HCT116 (cell line): ENCODE measurements around the gene GRK5. TPM values are rescaled to one million over a fixed set of nuclear protein-coding genes. Genes with fewer than 3 reads are reported as not detected.

Source experiments
- ATAC-seq: fragments of 200-7000 bp; cut with Tn5 transposase; 2 replicates; pipeline ENCODE4 v1.9.1; 2020; ENCODE audit warnings: mild to moderate bottlenecking, moderate library complexity
- BruUV-seq: library from RNA; stranded (reverse); fragments of 400-500 nt; replicated peaks from 2 replicates; lab custom pipeline; 2021; lab: Mats Ljungman, UMichigan
- CTCF ChIA-PET: fragments of 300-600 bp; sonication (Branson Sonifier 250); formaldehyde crosslinking; loops from one replicate; lab custom pipeline; 2021; ENCODE audit warnings: antibody characterized with exemption; lab: Charles Lee
- POLR2A ChIA-PET: fragments of 300-600, 350-600 bp; sonication (Branson Sonifier 250); formaldehyde crosslinking; loops from one replicate; lab custom pipeline; 2021; ENCODE audit warnings: antibody characterized with exemption; lab: Charles Lee
- RAD21 ChIA-PET, 2 experiments: fragments of 300-600 bp; sonication (Branson Sonifier 250); formaldehyde crosslinking; loops; one replicate each; lab custom pipeline; 2023; ENCODE audit warnings: low total read pairs in 2 of 2; ENCODE audit not compliant: uncharacterized antibody in 2 of 2, unreplicated experiment in 2 of 2, low non-redundant PET in 1 of 2; lab: Charles Lee
- DNase-seq: peaks from one replicate; pipeline ENCODE4 v3.0.0-alpha.2; 2010; ENCODE audit warnings: low read depth, low spot score
- H2AFZ ChIP-seq: fragments of 200-600 bp; shearing (Covaris generic), sonication (generic); 2 replicates; pipeline ENCODE4 v1.6.1; 2017; ENCODE audit warnings: low read depth, mixed run types, mixed read lengths, antibody characterized with exemption, low read length; ENCODE audit not compliant: poor library complexity, severe bottlenecking
- H3K27ac ChIP-seq: 2 replicates; pipeline ENCODE4 v1.5.1; 2012; ENCODE audit warnings: low read depth, low read length
- H3K27me3 ChIP-seq: fragments of 200-600 bp; sonication (generic); 2 replicates; pipeline ENCODE4 v1.6.1; 2016; ENCODE audit warnings: mixed run types, low read length, mixed read lengths; ENCODE audit not compliant: insufficient read depth
- H3K36me3 ChIP-seq, 2 experiments: fragments of 200-500 bp in 1 of 2; fragments of 200-600 bp in 1 of 2; sonication (Bioruptor generic) in 1 of 2; sonication (generic) in 1 of 2; 2 replicates each; pipeline versions ENCODE4 v1.5.1 to v1.6.1; 2014 to 2016; ENCODE audit warnings: low read length in 2 of 2, inconsistent platforms in 1 of 2, mixed read lengths in 1 of 2, mixed run types in 1 of 2; ENCODE audit not compliant: insufficient read depth in 2 of 2, control insufficient read depth in 1 of 2
- H3K4me1 ChIP-seq, 2 experiments: fragments of 200-600 bp in 1 of 2; sonication (generic) in 1 of 2; 2 replicates each; pipeline versions ENCODE4 v1.5.1 to v1.6.1; 2012 to 2017; ENCODE audit warnings: low read length in 2 of 2, inconsistent platforms in 1 of 2, mild to moderate bottlenecking in 1 of 2, mixed read lengths in 1 of 2, mixed run types in 1 of 2, moderate library complexity in 1 of 2; ENCODE audit not compliant: insufficient read depth in 2 of 2, control insufficient read depth in 1 of 2
- H3K4me2 ChIP-seq: fragments of 200-600 bp; sonication (generic); 2 replicates; pipeline ENCODE4 v1.6.1; 2017; ENCODE audit warnings: mixed run types, low read length, mixed read lengths
- H3K4me3 ChIP-seq, 2 experiments: fragments of 200-600 bp in 1 of 2; sonication (generic) in 1 of 2; replicated peaks in 1 of 2; 2 replicates each; pipeline ENCODE4 v1.5.1; 2011 to 2016; ENCODE audit warnings: low read length in 2 of 2, control low read depth in 1 of 2, low read depth in 1 of 2, mild to moderate bottlenecking in 1 of 2, mixed read lengths in 1 of 2, mixed run types in 1 of 2
- H3K79me2 ChIP-seq: fragments of 200-600 bp; sonication (generic); 2 replicates; pipeline ENCODE4 v1.6.1; 2017; ENCODE audit warnings: mild to moderate bottlenecking, mixed run types, low read length, moderate library complexity, mixed read lengths; ENCODE audit not compliant: insufficient read depth
- H3K9ac ChIP-seq: fragments of 200-600 bp; sonication (generic); 2 replicates; pipeline ENCODE4 v1.6.1; 2016; ENCODE audit warnings: low read length, mixed read lengths
- H3K9me2 ChIP-seq: fragments of 200-600 bp; sonication (generic), shearing (Covaris generic); 2 replicates; pipeline ENCODE4 v1.6.1; 2017; ENCODE audit warnings: mixed run types, mild to moderate bottlenecking, moderate library complexity; ENCODE audit not compliant: insufficient read depth
- H3K9me3 ChIP-seq, 2 experiments: fragments of 200-500 bp in 1 of 2; fragments of 200-600 bp in 1 of 2; sonication (Bioruptor generic) in 1 of 2; sonication (generic) in 1 of 2; 2 replicates each; pipeline ENCODE4 v1.6.1; 2014 to 2017; ENCODE audit warnings: low read length in 2 of 2, mixed read lengths in 2 of 2, inconsistent platforms in 1 of 2, low read depth in 1 of 2, mild to moderate bottlenecking in 1 of 2, mixed run types in 1 of 2, moderate library complexity in 1 of 2; ENCODE audit not compliant: control insufficient read depth in 1 of 2, insufficient read depth in 1 of 2
- H4K20me1 ChIP-seq: fragments of 200-600 bp; sonication (generic), shearing (Covaris generic); 2 replicates; pipeline ENCODE4 v1.6.1; 2017; ENCODE audit warnings: mixed run types, mild to moderate bottlenecking, moderate library complexity; ENCODE audit not compliant: insufficient read depth
- CBX3 ChIP-seq: IDR thresholded peaks from 2 replicates; pipeline ENCODE4 v1.6.1; 2012; ENCODE audit warnings: low read depth
- FOSL1 ChIP-seq: IDR thresholded peaks from 2 replicates; pipeline ENCODE4 v1.6.1; 2012; ENCODE audit warnings: low read depth
- JUND ChIP-seq: IDR thresholded peaks from 2 replicates; pipeline ENCODE4 v1.6.1; 2012
- POLR2A ChIP-seq: IDR thresholded peaks from 2 replicates; pipeline ENCODE4 v1.7.0; 2011; ENCODE audit warnings: borderline replicate concordance; ENCODE audit not compliant: insufficient read depth, insufficient read length; ENCODE audit errors: extremely low read depth
- POLR2AphosphoS5 ChIP-seq: IDR thresholded peaks from 2 replicates; pipeline ENCODE4 v1.6.1; 2011; ENCODE audit warnings: mild to moderate bottlenecking, low read depth, low read length, moderate library complexity
- SRF ChIP-seq: IDR thresholded peaks from 2 replicates; pipeline ENCODE4 v1.6.1; 2012; ENCODE audit warnings: low read depth
- YY1 ChIP-seq: IDR thresholded peaks from 2 replicates; pipeline ENCODE4 v1.6.1; 2011; ENCODE audit warnings: low read length, low read depth, moderate library complexity, mild to moderate bottlenecking; ENCODE audit not compliant: insufficient replicate concordance; ENCODE audit errors: extremely low read depth
- intact Hi-C: fragments of 100-400 bp; cut with micrococcal nuclease; formaldehyde crosslinking; loops from 2 replicates; pipeline ENCODE4 v1.10.0; 2022
- total RNA-seq: library from RNA; stranded (reverse); gene quantifications from one replicate; pipeline ENCODE4 v1.2.1, GENCODE V29; 2021; ENCODE audit not compliant: unreplicated experiment
- TF ChIP-seq, protein P1 (sequence below): IDR thresholded peaks from 2 replicates; pipeline ENCODE4 v1.6.1; 2012; ENCODE audit warnings: low read depth
- TF ChIP-seq, protein P2 (sequence below): IDR thresholded peaks from 2 replicates; pipeline ENCODE4 v1.6.1; 2012
- TF ChIP-seq, protein P3 (sequence below): IDR thresholded peaks from 2 replicates; pipeline ENCODE4 v1.6.1; 2011; ENCODE audit warnings: mild to moderate bottlenecking, low read length, moderate library complexity; ENCODE audit not compliant: insufficient replicate concordance; ENCODE audit errors: extremely low read depth
- TF ChIP-seq, protein P4 (sequence below): IDR thresholded peaks from 2 replicates; pipeline ENCODE4 v1.6.1; 2012

The GRK5 gene
- total RNA-seq, 1 experiment from 2014 or later = 7.3 TPM

DNA sequence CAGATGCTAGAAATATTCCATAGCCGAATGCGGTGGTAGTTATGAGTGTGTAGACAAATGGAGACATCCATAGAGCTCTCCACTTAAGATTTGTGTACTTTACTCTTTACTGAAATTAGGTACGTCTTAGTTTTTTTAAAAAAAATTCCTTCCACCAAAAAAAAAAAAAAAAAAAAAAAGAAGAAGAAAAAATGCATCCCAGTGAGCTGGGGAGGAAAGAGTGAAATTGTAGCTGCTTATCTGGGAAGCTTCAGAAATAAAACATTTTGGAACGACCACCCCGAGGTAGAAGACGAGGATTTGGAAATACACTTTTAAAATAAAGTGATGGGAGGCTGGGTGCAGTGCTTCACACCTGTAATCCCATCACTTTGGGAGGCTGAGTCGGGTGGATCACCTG lies 281.3 kb downstream of the GRK5 start:
- no peaks in the 10 kb centered on the region for H3K9me2 ChIP-seq
- no TSS peak for BruUV-seq
- no peaks in the 10 kb centered on the region for H4K20me1 ChIP-seq
- TF ChIP-seq, protein P1, sequence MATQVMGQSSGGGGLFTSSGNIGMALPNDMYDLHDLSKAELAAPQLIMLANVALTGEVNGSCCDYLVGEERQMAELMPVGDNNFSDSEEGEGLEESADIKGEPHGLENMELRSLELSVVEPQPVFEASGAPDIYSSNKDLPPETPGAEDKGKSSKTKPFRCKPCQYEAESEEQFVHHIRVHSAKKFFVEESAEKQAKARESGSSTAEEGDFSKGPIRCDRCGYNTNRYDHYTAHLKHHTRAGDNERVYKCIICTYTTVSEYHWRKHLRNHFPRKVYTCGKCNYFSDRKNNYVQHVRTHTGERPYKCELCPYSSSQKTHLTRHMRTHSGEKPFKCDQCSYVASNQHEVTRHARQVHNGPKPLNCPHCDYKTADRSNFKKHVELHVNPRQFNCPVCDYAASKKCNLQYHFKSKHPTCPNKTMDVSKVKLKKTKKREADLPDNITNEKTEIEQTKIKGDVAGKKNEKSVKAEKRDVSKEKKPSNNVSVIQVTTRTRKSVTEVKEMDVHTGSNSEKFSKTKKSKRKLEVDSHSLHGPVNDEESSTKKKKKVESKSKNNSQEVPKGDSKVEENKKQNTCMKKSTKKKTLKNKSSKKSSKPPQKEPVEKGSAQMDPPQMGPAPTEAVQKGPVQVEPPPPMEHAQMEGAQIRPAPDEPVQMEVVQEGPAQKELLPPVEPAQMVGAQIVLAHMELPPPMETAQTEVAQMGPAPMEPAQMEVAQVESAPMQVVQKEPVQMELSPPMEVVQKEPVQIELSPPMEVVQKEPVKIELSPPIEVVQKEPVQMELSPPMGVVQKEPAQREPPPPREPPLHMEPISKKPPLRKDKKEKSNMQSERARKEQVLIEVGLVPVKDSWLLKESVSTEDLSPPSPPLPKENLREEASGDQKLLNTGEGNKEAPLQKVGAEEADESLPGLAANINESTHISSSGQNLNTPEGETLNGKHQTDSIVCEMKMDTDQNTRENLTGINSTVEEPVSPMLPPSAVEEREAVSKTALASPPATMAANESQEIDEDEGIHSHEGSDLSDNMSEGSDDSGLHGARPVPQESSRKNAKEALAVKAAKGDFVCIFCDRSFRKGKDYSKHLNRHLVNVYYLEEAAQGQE = no peak
- TF ChIP-seq FOSL1 (no peak), YY1 (no peak), SRF (no peak), JUND (no peak), POLR2AphosphoS5 (no peak), POLR2A (no peak), CBX3 (no peak)
- TF ChIP-seq, protein P2, sequence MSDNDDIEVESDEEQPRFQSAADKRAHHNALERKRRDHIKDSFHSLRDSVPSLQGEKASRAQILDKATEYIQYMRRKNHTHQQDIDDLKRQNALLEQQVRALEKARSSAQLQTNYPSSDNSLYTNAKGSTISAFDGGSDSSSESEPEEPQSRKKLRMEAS = no peak
- TF ChIP-seq, protein P3, sequence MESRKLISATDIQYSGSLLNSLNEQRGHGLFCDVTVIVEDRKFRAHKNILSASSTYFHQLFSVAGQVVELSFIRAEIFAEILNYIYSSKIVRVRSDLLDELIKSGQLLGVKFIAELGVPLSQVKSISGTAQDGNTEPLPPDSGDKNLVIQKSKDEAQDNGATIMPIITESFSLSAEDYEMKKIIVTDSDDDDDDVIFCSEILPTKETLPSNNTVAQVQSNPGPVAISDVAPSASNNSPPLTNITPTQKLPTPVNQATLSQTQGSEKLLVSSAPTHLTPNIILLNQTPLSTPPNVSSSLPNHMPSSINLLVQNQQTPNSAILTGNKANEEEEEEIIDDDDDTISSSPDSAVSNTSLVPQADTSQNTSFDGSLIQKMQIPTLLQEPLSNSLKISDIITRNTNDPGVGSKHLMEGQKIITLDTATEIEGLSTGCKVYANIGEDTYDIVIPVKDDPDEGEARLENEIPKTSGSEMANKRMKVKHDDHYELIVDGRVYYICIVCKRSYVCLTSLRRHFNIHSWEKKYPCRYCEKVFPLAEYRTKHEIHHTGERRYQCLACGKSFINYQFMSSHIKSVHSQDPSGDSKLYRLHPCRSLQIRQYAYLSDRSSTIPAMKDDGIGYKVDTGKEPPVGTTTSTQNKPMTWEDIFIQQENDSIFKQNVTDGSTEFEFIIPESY = no peak
- TF ChIP-seq, protein P4, sequence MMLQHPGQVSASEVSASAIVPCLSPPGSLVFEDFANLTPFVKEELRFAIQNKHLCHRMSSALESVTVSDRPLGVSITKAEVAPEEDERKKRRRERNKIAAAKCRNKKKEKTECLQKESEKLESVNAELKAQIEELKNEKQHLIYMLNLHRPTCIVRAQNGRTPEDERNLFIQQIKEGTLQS = no peak
- TF ChIP-seq, all 23 proteins: peak for 0
- intact Hi-C loops = loop anchor here (1.0 to 2.0 kb wide), 2 partner anchors 43 to 290 kb away; no protein-coding TSS in a partner anchor
- H2AFZ ChIP-seq = no peak overlapping the region
- H3K36me3 ChIP-seq = no peaks in the 10 kb centered on the region
- no peak overlapping the region for H3K9ac ChIP-seq
- no peak overlapping the region for H3K27ac ChIP-seq
- CTCF ChIA-PET = interaction anchor here (1.4 to 3.8 kb wide), 8 partner anchors 9 to 289 kb away, joined by 4 to 50 read pairs (median 7); partner anchors contain the start of genes GRK5 and RGS10
- no peak for ATAC-seq
- POLR2A ChIA-PET = interaction anchor here (0.6 to 0.7 kb wide), 2 partner anchors 9 to 164 kb away, joined by 3 to 5 read pairs; no protein-coding TSS in a partner anchor
- no peak overlapping the region for H3K4me3 ChIP-seq
- no peaks in the 10 kb centered on the region for H3K9me3 ChIP-seq
- H3K4me2 ChIP-seq = no peak overlapping the region
- H3K4me1 ChIP-seq = peaks cover 0 to 10% of the 10 kb centered on the region in 2 experiments; a peak in 3 of 4 replicates
- H3K27me3 ChIP-seq = no peaks in the 10 kb centered on the region
- no peaks in the 10 kb centered on the region for H3K79me2 ChIP-seq
- DNase-seq = no peak
- RAD21 ChIA-PET = interaction anchor here in 1 of 2 experiments (1.0 kb wide), 1 partner anchor 43 kb away, joined by 3 read pairs; no protein-coding TSS in a partner anchor
